ENCODE results near the gene GALNT9. TPM values are rescaled to one million over a fixed set of nuclear protein-coding genes. Genes with fewer than 3 reads are reported as not detected.

GALNT9 gene
- total RNA-seq, 1 experiment from 2014 or later: 2.6 TPM

DNA sequence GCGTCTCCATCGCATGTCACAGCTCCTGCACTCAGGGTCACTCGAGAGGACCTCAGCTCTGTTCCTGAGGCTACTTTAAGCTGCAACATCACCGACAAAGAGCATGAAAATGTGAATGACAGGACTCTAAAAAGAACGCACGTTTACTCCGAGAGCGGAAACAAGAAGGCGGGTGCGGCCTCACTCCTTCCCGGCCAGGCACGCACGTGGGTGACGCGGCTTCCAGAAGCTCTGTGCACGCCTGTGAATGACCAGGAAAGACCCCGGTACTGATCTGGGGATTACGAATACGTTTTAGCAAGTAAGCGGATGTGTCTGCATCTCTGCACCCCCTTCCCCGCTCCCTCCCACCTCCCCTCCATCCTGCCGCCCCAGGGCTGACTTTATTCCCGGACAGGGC, 15.2 kb upstream of the GALNT9 start:
- ChIA-PET RAD21 (ENCODE audit: low non-redundant PET in 1 of 2, low total read pairs in 2 of 2, uncharacterized antibody in 2 of 2, unreplicated experiment in 2 of 2) (no interaction called here), POLR2A (no interaction called here), CTCF (no interaction called here)
- TF ChIP-seq YY1 (IDR thresholded peaks at IDR 0.05; ENCODE audit: extremely low read depth, insufficient replicate concordance, low read depth, low read length): no peak
- no peak for TF ChIP-seq SRF (IDR thresholded peaks at IDR 0.05; ENCODE audit: low read depth)
- no peak for TF ChIP-seq POLR2A (IDR thresholded peaks at IDR 0.05; ENCODE audit: borderline replicate concordance, extremely low read depth, insufficient read depth, insufficient read length)
- TF ChIP-seq EZH2 (IDR thresholded peaks at IDR 0.05): no peak
- no peak for TF ChIP-seq EGR1 (IDR thresholded peaks at IDR 0.05; ENCODE audit: low read depth)
- no peak for TF ChIP-seq ZFX (IDR thresholded peaks at IDR 0.05)
- TF ChIP-seq, protein P1, sequence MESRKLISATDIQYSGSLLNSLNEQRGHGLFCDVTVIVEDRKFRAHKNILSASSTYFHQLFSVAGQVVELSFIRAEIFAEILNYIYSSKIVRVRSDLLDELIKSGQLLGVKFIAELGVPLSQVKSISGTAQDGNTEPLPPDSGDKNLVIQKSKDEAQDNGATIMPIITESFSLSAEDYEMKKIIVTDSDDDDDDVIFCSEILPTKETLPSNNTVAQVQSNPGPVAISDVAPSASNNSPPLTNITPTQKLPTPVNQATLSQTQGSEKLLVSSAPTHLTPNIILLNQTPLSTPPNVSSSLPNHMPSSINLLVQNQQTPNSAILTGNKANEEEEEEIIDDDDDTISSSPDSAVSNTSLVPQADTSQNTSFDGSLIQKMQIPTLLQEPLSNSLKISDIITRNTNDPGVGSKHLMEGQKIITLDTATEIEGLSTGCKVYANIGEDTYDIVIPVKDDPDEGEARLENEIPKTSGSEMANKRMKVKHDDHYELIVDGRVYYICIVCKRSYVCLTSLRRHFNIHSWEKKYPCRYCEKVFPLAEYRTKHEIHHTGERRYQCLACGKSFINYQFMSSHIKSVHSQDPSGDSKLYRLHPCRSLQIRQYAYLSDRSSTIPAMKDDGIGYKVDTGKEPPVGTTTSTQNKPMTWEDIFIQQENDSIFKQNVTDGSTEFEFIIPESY (IDR thresholded peaks at IDR 0.05; ENCODE audit: extremely low read depth, insufficient replicate concordance, low read length): no peak
- TF ChIP-seq RAD21 (IDR thresholded peaks at IDR 0.05; ENCODE audit: low read depth): no peak
- TF ChIP-seq POLR2AphosphoS5 (IDR thresholded peaks at IDR 0.05; ENCODE audit: low read depth, low read length): no peak
- TF ChIP-seq ATF3 (IDR thresholded peaks at IDR 0.05): no peak
- TF ChIP-seq, protein P2, sequence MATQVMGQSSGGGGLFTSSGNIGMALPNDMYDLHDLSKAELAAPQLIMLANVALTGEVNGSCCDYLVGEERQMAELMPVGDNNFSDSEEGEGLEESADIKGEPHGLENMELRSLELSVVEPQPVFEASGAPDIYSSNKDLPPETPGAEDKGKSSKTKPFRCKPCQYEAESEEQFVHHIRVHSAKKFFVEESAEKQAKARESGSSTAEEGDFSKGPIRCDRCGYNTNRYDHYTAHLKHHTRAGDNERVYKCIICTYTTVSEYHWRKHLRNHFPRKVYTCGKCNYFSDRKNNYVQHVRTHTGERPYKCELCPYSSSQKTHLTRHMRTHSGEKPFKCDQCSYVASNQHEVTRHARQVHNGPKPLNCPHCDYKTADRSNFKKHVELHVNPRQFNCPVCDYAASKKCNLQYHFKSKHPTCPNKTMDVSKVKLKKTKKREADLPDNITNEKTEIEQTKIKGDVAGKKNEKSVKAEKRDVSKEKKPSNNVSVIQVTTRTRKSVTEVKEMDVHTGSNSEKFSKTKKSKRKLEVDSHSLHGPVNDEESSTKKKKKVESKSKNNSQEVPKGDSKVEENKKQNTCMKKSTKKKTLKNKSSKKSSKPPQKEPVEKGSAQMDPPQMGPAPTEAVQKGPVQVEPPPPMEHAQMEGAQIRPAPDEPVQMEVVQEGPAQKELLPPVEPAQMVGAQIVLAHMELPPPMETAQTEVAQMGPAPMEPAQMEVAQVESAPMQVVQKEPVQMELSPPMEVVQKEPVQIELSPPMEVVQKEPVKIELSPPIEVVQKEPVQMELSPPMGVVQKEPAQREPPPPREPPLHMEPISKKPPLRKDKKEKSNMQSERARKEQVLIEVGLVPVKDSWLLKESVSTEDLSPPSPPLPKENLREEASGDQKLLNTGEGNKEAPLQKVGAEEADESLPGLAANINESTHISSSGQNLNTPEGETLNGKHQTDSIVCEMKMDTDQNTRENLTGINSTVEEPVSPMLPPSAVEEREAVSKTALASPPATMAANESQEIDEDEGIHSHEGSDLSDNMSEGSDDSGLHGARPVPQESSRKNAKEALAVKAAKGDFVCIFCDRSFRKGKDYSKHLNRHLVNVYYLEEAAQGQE (IDR thresholded peaks at IDR 0.05; ENCODE audit: low read depth): no peak
- no peak for TF ChIP-seq ELF1 (IDR thresholded peaks at IDR 0.05; ENCODE audit: borderline replicate concordance, low read depth)
- TF ChIP-seq CBX3 (IDR thresholded peaks at IDR 0.05; ENCODE audit: low read depth): no peak
- TF ChIP-seq SIN3A (IDR thresholded peaks at IDR 0.05; ENCODE audit: low read depth): no peak
- TF ChIP-seq ZNF274 (IDR thresholded peaks at IDR 0.05; ENCODE audit: low read depth, low read length): no peak
- TF ChIP-seq, protein P3, sequence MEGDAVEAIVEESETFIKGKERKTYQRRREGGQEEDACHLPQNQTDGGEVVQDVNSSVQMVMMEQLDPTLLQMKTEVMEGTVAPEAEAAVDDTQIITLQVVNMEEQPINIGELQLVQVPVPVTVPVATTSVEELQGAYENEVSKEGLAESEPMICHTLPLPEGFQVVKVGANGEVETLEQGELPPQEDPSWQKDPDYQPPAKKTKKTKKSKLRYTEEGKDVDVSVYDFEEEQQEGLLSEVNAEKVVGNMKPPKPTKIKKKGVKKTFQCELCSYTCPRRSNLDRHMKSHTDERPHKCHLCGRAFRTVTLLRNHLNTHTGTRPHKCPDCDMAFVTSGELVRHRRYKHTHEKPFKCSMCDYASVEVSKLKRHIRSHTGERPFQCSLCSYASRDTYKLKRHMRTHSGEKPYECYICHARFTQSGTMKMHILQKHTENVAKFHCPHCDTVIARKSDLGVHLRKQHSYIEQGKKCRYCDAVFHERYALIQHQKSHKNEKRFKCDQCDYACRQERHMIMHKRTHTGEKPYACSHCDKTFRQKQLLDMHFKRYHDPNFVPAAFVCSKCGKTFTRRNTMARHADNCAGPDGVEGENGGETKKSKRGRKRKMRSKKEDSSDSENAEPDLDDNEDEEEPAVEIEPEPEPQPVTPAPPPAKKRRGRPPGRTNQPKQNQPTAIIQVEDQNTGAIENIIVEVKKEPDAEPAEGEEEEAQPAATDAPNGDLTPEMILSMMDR (IDR thresholded peaks at IDR 0.05 in 2 of 3, conservative IDR thresholded peaks at IDR 0.05 in 1 of 3; ENCODE audit: borderline replicate concordance in 1 of 3, insufficient read depth in 1 of 3, low read depth in 2 of 3, low read length in 2 of 3): no peak
- TF ChIP-seq EZH2phosphoT487 (IDR thresholded peaks at IDR 0.05; ENCODE audit: borderline replicate concordance): no peak
- TF ChIP-seq JUND (IDR thresholded peaks at IDR 0.05): no peak
- TF ChIP-seq CEBPB (IDR thresholded peaks at IDR 0.05; ENCODE audit: low read depth): no peak
- Histone ChIP-seq H4K20me1 (ENCODE audit: insufficient read depth) (no peaks in the 10 kb centered on the region; the same call in 1 of the 2 replicates), H3K9me3 (ENCODE audit: control insufficient read depth in 1 of 2, insufficient read depth in 1 of 2, low read depth in 1 of 2, low read length in 2 of 2) (no peaks in the 10 kb centered on the region), H2AFZ (ENCODE audit: low read depth, low read length, poor library complexity, severe bottlenecking) (no peak overlapping the region), H3K36me3 (ENCODE audit: control insufficient read depth in 1 of 2, insufficient read depth in 2 of 2, low read length in 2 of 2) (no peaks in the 10 kb centered on the region), H3K27me3 (ENCODE audit: insufficient read depth, low read length) (no peaks in the 10 kb centered on the region), H3K9ac (ENCODE audit: low read length) (no peak overlapping the region), H3K79me2 (ENCODE audit: insufficient read depth, low read length) (no peaks in the 10 kb centered on the region), H3K9me2 (ENCODE audit: insufficient read depth) (no peaks in the 10 kb centered on the region), H3K4me3 (replicated peaks in 1 of 2; ENCODE audit: low read depth in 1 of 2, low read length in 2 of 2) (no peak overlapping the region), H3K4me1 (ENCODE audit: control insufficient read depth in 1 of 2, insufficient read depth in 2 of 2, low read length in 2 of 2) (no peaks in the 10 kb centered on the region), H3K4me2 (ENCODE audit: low read length) (no peak overlapping the region), H3K27ac (ENCODE audit: low read depth, low read length) (no peak overlapping the region)
- intact Hi-C loops (cut with micrococcal nuclease): no loop called here
- DNase-seq (ENCODE audit: low read depth, low spot score): no peak
- BruUV-seq (replicated peaks): no TSS peak
- ATAC-seq: no peak

Data from HCT116 (cell line).